HUES6 (cell line): ENCODE results near the gene AGRN.

Source experiments
- H3K27ac ChIP-seq: 2 replicates; pipeline ENCODE4 v1.7.0; 2013; ENCODE audit warnings: low read depth, mild to moderate bottlenecking, low read length, inconsistent platforms
- H3K27me3 ChIP-seq: 2 replicates; pipeline ENCODE4 v1.6.1; 2013; ENCODE audit warnings: low read length; ENCODE audit not compliant: control insufficient read depth, insufficient read depth
- H3K36me3 ChIP-seq: 2 replicates; pipeline ENCODE4 v1.6.1; 2013; ENCODE audit warnings: low read length; ENCODE audit not compliant: control insufficient read depth, insufficient read depth
- H3K4me1 ChIP-seq: 2 replicates; pipeline ENCODE4 v1.6.1; 2013; ENCODE audit warnings: low read length; ENCODE audit not compliant: control insufficient read depth, insufficient read depth
- H3K4me3 ChIP-seq: 2 replicates; pipeline ENCODE4 v1.5.1; 2013; ENCODE audit warnings: low read depth, low read length
- H3K9ac ChIP-seq: one replicate; pipeline ENCODE4 v1.6.1; 2013; ENCODE audit warnings: mild to moderate bottlenecking, low read length
- H3K9me3 ChIP-seq: 2 replicates; pipeline ENCODE4 v1.6.1; 2013; ENCODE audit warnings: low read depth, low read length; ENCODE audit not compliant: control insufficient read depth, insufficient read depth

The AGRN gene

GRCh38 chr1:1058088-1058905 is 38.4 kb downstream of the AGRN start:
- Histone ChIP-seq H3K9ac (no peak overlapping the region), H3K36me3 (peaks cover 26% of the 10 kb centered on the region), H3K9me3 (no peaks in the 10 kb centered on the region), H3K27me3 (peaks cover 66% of the 10 kb centered on the region), H3K4me1 (peaks cover 20% of the 10 kb centered on the region), H3K4me3 (peak overlapping the region; percentile 69), H3K27ac (no peak overlapping the region)

- Histone ChIP-seq H3K4me1 (peaks cover 27% of the 10 kb centered on the region), H3K36me3 (peaks cover 19% of the 10 kb centered on the region), H3K27me3 (peaks cover 72% of the 10 kb centered on the region), H3K27ac (no peak overlapping the region), H3K9me3 (no peaks in the 10 kb centered on the region), H3K9ac (peak overlapping the region; percentile 50), H3K4me3 (peak overlapping the region; percentile 69)
Measured at GRCh38 chr1:1058921-1059493, 39.1 kb downstream of the AGRN start.

GRCh38 chr1:1059494-1060280 is 39.8 kb downstream of the AGRN start:
- Histone ChIP-seq H3K4me3 (peak overlapping the region; percentile 69), H3K27ac (no peak overlapping the region), H3K27me3 (peaks cover 78% of the 10 kb centered on the region), H3K9me3 (no peaks in the 10 kb centered on the region), H3K4me1 (peaks cover 32% of the 10 kb centered on the region), H3K9ac (peak overlapping the region; percentile 3), H3K36me3 (peaks cover 12% of the 10 kb centered on the region)

- Histone ChIP-seq H3K9me3 (no peaks in the 10 kb centered on the region), H3K4me3 (peak overlapping the region; percentile 69), H3K4me1 (peaks cover 32% of the 10 kb centered on the region), H3K36me3 (peaks cover 4% of the 10 kb centered on the region), H3K27ac (no peak overlapping the region), H3K9ac (no peak overlapping the region), H3K27me3 (peaks cover 81% of the 10 kb centered on the region)
Measured at GRCh38 chr1:1060281-1061000, 40.5 kb downstream of the AGRN start.

GRCh38 chr1:1061682-1062345 is 41.9 kb downstream of the AGRN start:
- H3K4me1 ChIP-seq, result peaks cover 32% of the 10 kb centered on the region
- H3K36me3 ChIP-seq, result no peaks in the 10 kb centered on the region
- no peaks in the 10 kb centered on the region for H3K9me3 ChIP-seq
- peaks cover 85% of the 10 kb centered on the region for H3K27me3 ChIP-seq
- H3K9ac ChIP-seq, result no peak overlapping the region
- no peak overlapping the region for H3K27ac ChIP-seq
- H3K4me3 ChIP-seq, result no peak overlapping the region

- H3K9ac ChIP-seq, result no peak overlapping the region
- peaks cover 84% of the 10 kb centered on the region for H3K27me3 ChIP-seq
Measured at GRCh38 chr1:1062348-1063163, 42.6 kb downstream of the AGRN start.

GRCh38 chr1:1063261-1063944 is 43.5 kb downstream of the AGRN start:
- H3K9me3 ChIP-seq, result no peaks in the 10 kb centered on the region
- H3K27me3 ChIP-seq, result peaks cover 84% of the 10 kb centered on the region
- H3K9ac ChIP-seq, result no peak overlapping the region
- H3K4me1 ChIP-seq, result peaks cover 30% of the 10 kb centered on the region
- no peak overlapping the region for H3K27ac ChIP-seq
- H3K4me3 ChIP-seq, result no peak overlapping the region
- no peaks in the 10 kb centered on the region for H3K36me3 ChIP-seq

More at GRCh38 chr1:1062348-1063163, 42.6 kb downstream of the AGRN start:
- Histone ChIP-seq H3K4me1 (peaks cover 32% of the 10 kb centered on the region), H3K9me3 (no peaks in the 10 kb centered on the region), H3K27ac (no peak overlapping the region), H3K4me3 (no peak overlapping the region), H3K36me3 (no peaks in the 10 kb centered on the region)

- peak overlapping the region; percentile 57 for H3K4me3 ChIP-seq
- H3K36me3 ChIP-seq, result no peaks in the 10 kb centered on the region
- peaks cover 23% of the 10 kb centered on the region for H3K4me1 ChIP-seq
- peak overlapping the region; percentile 57 for H3K9ac ChIP-seq
- peaks cover 77% of the 10 kb centered on the region for H3K27me3 ChIP-seq
- no peaks in the 10 kb centered on the region for H3K9me3 ChIP-seq
- no peak overlapping the region for H3K27ac ChIP-seq
Measured at GRCh38 chr1:1063945-1064831, 44.3 kb downstream of the AGRN start.
